NCI-H748 (cell line): ENCODE data around the gene BAG2.
A peak's percentile ranks its signal among the peaks of the same experiment; 100 is the strongest.

ENCODE experiments used
- DNase-seq: peaks from one replicate; lab custom pipeline; 2025; ENCODE audit not compliant: unreplicated experiment; lab: John Stamatoyannopoulos, UW

Gene BAG2

DNA sequence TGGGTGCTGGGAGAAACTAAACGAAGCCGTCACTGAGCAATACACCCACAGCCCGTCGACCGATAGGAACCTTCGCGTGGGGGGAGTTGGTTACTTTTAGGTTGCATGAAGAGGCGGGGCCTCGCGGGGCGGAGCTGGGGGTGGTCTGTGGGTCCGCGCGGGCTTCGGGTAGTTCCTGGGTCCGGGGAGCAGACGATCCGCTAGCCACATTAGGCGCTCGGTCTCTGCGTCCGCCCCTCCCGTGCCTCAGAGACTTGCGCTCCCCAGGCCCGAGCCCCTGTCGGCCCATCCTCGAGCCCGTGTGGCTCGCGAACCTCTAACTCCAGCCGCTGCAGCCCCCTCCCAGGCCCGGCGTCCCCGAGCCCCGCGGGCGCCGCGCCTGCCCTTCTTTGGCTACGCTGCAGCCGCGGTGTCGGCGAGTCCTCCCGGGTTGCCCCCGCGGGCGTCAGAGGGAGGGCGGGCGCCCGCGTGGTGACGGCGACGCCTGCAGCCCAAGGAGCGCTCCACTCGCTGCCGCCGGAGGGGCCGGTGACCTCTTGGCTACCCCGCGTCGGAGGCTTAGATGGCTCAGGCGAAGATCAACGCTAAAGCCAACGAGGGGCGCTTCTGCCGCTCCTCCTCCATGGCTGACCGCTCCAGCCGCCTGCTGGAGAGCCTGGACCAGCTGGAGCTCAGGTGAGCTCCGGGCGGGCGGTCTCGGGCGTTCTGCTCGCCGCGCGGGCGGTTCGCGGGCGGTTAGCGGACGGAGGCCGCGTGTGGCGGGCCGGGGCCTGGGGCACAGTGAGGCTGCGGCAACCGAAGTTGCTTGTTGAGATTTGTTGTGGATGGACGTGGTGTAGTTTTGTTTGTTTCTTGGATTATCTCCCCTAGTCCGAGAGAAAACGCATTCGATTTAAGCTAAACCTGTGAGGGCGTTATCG is at the start of gene BAG2:
TSS of gene BAG2 (plus strand) at position 191 of the 920 bp plus-strand sequence. CDS start at position 563, 372 bp downstream.
- peak; percentile 87 for DNase-seq

DNA sequence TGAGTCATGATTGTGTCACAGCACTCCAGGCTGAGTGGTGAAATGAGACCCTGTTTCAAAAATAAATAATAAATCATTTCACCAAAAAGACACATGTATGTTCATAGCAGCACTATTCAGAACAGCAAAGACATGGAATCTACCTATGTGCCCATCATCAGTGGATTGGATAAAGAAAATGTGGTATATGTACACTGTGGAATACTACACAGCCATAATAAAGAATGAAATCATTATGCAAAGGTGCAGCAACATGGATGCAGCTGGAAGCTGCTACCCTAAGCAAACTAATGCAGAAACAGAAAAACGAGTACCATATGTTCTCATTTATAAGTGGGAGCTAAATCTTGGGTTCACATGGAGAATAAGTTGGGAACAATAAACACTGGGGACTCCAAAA is 49.0 kb upstream of the BAG2 start:
- DNase-seq = no peak

- no peak for DNase-seq
These were observed 44.4 kb upstream of the BAG2 start for GRCh38 chr6:57127763-57128162.

GRCh38 chr6:57130661-57131177 is 41.4 kb upstream of the BAG2 start:
- no peak for DNase-seq

DNA sequence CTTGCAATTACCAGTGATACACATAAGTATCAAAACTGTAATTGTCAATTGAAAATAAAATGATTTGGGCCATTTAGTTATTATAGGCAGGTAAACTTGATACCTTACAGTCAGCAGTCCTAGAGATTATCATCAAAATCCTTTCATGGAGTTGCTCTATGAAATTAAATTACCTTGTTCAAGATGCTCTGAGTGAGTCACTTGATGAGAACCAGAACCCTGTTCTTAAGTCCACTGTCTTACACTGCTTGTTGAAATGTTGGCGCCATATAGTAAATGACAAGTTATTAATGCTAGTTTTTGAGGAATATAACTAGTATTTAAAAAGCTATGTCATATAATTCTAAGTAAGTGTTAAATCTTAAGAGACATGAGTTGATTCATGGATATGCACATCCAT is 37.2 kb upstream of the BAG2 start:
- DNase-seq = no peak

DNA sequence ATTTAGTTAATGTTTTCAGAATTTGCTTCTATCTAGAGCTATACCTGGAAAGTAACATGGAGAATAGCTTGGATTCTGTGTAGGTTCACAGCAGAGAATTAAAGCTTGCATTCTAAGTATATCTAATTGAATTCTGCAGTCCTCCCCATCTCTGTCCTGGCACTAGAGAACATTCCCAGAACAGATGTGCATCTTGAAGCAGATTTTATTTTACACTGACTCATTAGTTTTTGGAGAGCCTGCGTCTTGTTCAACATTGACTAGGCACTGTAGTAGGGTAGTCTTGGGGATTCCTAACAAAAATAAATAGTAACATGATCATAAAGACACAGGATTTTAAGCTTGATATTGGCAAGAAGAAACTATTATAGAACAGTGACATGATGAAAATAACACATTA is 36.2 kb upstream of the BAG2 start:
- DNase-seq = no peak

DNA sequence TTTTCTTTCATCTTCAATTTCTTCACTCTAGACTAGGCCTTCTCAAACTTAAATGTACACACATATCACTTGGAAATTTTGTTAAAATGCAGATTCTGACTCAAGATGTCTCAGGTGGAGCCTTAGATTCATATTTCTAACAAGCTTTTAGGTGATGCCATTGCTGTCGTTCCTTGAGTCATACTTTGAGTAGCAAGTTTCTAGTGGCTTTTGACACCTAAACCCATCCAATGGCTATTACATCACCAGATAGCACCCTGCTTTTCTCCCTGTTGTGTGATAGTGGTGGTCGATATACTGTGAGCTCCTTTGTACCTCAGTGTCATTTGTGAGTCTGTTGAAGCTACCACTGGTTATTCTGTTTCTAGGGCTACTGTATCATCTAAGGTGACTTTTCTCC is 34.8 kb upstream of the BAG2 start:
- DNase-seq = no peak

GRCh38 chr6:57138026-57138425 is 34.1 kb upstream of the BAG2 start:
- no peak for DNase-seq

GRCh38 chr6:57141451-57142177 is 30.5 kb upstream of the BAG2 start:
- DNase-seq = no peak

DNA sequence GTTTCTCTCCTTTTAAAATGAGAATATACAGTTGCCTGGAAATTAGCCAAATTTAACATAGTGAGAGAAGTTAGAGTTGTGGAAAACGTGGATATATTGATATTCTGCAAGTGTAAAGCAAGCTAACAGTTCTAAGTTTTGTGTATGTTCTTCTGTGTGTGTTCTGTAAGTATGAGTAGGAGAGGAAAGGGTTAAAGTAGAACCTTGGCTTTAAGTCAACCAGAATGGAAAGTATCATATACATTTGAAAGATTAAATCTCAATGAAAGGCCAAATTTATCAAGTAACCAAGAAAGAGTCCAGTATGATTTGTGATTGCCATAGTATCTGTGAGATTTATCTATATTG is 30.0 kb upstream of the BAG2 start:
- no peak for DNase-seq

- DNase-seq = no peak
These were observed 28.4 kb upstream of the BAG2 start for GRCh38 chr6:57143690-57144089.

DNA sequence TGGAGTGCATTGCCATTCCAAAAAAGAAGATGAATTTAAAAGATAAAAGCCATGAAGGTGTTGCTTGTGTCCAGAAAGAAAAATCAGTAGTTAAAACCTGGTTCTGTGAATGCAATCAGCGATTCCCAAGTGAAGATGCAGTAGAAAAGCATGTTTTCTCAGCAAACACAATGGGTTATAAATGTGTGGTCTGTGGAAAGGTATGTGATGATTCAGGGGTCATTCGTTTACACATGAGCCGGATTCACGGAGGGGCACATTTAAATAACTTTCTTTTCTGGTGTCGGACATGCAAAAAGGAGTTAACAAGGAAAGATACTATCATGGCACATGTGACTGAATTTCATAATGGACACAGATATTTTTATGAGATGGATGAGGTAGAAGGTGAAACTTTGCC is 24.7 kb upstream of the BAG2 start:
- DNase-seq = no peak

- no peak for DNase-seq
These were observed 23.9 kb upstream of the BAG2 start for GRCh38 chr6:57147955-57148858.

- no peak for DNase-seq
These were observed 13.5 kb upstream of the BAG2 start for GRCh38 chr6:57158658-57159057.

DNA sequence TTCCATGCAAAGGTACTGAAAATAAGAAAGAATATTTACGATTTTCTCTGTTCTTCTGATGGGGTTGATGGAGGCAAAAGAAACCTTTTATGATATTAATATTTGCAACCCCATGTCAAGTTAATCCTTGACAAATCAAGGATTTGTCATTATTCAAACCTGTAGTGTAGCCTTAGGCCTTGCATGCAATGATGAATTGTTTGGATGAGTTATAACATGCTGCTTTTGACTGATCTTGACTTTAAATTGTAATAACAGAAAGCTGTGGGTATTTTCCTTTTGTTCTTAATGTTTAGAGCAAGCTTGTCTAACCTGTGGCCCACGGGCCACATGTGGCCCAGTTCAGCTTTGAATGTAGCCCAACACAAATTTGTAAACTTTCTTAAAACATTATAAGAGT is 13.0 kb upstream of the BAG2 start:
- DNase-seq = no peak

- DNase-seq = no peak
These were observed 10.1 kb upstream of the BAG2 start for GRCh38 chr6:57162028-57162427.

DNA sequence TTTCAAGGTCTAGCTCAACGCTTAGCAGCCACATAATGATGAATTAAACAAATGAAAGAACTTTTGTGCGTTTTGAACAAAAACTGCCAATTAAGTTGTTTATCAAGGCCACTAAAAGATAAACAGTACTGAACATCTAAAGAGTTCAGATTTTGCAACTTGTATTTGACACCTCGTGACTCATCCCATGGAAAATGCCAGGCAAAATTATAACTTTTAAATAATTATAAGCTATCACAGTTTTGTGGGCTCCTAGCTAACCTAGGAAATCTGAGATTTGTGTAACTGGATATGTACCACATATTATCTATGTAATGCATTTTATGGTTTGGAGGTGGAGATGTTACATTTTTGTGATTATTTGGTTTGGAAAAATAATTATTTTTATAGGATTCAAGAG is 9.6 kb upstream of the BAG2 start:
- no peak for DNase-seq

DNA sequence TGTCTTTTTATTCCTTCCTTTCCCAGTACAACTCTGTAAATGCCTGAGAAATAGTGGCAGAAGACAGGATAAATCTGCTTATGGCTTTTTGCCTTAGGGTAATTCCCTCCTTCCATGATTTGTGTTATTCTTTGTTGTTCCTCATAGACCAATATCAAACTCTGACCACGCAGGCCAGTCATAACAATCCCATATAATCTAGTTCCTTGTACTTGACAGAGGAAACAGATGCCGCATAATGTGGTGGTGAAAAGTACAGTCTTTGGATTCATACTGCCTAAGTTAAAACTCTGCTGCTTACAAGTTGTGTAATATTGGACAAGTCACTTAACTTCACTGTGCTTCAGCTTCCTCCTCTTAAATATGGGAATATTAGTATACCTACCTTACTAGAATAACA is 8.2 kb upstream of the BAG2 start:
- no peak for DNase-seq

- no peak for DNase-seq
These were observed 7.0 kb upstream of the BAG2 start for GRCh38 chr6:57165080-57165479.

DNA sequence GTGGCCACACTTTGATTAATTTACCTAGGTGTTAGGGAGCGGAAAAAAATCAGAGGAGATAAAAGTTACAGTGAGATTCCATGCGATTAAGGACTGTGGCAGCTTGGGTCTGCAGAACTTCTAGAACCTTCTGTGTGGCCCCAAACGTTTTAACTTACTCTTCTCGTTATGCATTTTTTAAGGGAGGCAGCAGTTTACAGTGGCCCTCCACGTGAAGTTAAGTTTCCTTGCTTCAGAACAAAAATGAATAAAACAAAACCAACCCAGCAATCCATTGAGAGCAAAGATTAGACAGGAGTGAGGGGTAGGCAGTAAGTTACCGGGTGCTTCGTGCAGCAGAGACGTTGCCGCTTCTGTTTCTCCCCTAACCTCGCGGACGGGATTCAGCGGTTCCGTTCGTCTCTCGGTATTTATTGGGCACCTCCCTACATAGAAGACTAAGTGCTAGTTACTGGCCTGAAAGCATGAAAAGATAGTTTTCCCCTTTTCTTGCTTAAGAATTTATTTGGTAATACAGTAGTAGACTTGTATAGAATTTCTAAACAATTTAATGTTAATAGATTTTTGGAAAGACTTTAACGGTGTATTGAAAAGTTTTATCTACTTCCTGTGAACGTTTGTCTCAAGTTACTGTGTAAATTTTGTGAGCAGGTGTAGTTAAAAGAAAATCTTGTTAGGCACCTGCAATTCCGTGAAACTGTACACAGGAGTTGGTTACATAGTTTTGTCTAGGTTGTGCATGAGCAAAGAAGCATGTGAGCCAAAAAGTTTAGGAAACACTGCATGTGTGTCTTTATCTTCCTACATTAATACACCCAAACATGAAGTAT is 1.1 kb downstream of the BAG2 start:
- DNase-seq = peak; percentile 45
